HFF-Myc (cell line): ENCODE measurements around the gene SIAE.

ENCODE experiments used
- DNase-seq: peaks from one replicate; pipeline ENCODE4 v3.0.0-alpha.2; 2011; ENCODE audit warnings: low read depth; ENCODE audit errors: extremely low read depth
- H3K4me3 ChIP-seq: replicated peaks from 2 replicates; pipeline ENCODE4 v1.5.1; 2011; ENCODE audit warnings: low read depth, mild to moderate bottlenecking, control low read depth, low read length
- CTCF ChIP-seq: IDR thresholded peaks from 2 replicates; pipeline ENCODE4 v1.5.1; 2012; ENCODE audit warnings: mild to moderate bottlenecking, low read depth, low read length, control low read depth; ENCODE audit errors: missing control alignments

The SIAE gene

GRCh38 chr11:124670732-124671131 lies 2.8 kb downstream of the SIAE start:
- no peak for DNase-seq
- H3K4me3 ChIP-seq, result no peak overlapping the region
- TF ChIP-seq CTCF, result no peak

GRCh38 chr11:124669193-124669592 lies 4.3 kb downstream of the SIAE start:
- peak; percentile 44 for DNase-seq
- peak; percentile 47 for TF ChIP-seq CTCF
- H3K4me3 ChIP-seq, result no peak overlapping the region

- no peak overlapping the region for H3K4me3 ChIP-seq
- no peak for TF ChIP-seq CTCF
- DNase-seq, result no peak
Observed at GRCh38 chr11:124667601-124668000, 5.9 kb downstream of the SIAE start.

GRCh38 chr11:124663861-124664260 lies 9.7 kb downstream of the SIAE start:
- TF ChIP-seq CTCF, result no peak
- DNase-seq, result no peak
- no peak overlapping the region for H3K4me3 ChIP-seq

GRCh38 chr11:124662106-124662505 lies 11.4 kb downstream of the SIAE start:
- no peak overlapping the region for H3K4me3 ChIP-seq
- TF ChIP-seq CTCF, result no peak
- no peak for DNase-seq

GRCh38 chr11:124661553-124661952 lies 12.0 kb downstream of the SIAE start:
- no peak for DNase-seq
- TF ChIP-seq CTCF, result no peak

GRCh38 chr11:124658986-124659385 lies 14.6 kb downstream of the SIAE start:
- DNase-seq, result no peak
- H3K4me3 ChIP-seq, result no peak overlapping the region
- TF ChIP-seq CTCF, result no peak

More at GRCh38 chr11:124661553-124661952, 12.0 kb downstream of the SIAE start:
- H3K4me3 ChIP-seq, result no peak overlapping the region
